CD4-positive, alpha-beta T cell treated with Interleukin-15 for 4 hours (primary cell): Measurements from ENCODE around the gene GTF2B.
"Not testable (repeated sequence)": the region's sequence is repeated elsewhere in the genome, so short reads cannot be mapped to it uniquely, and the experiment has no call there.

Source experiments
- DNase-seq: peaks from one replicate; pipeline ENCODE4 v3.0.0-alpha.2; 2020; ENCODE audit warnings: low spot score

Gene GTF2B

DNA sequence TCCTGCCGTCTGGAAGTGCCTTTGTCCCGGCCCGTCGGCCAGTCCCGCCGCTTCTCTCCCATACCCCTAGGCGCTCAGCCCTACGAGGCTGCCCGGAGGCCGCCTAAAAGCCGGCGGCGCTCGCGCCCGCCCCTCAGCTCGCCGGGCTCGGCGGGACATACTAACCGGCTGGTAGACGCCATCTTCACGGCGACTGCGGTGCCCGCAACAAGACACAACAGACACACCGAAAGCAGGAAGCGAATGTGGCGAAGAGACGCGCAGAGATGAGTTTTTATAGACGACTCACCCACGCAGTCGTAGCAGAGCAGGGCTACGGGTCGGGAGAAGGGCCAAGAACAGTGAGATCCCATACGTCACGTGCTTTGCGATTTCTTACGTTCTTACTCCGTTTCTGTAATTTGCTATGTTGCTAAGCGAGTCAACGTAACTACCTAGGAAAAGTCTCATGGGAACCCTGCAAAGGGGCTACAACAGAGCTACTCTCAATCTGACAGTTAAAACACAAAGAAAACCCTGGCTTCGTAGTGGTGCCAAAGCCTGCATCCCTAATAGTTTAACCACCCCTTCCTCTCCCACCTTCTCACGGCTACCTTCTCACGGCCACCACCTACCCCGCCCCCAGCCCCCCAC, at the start of gene GTF2B:
Gene GTF2B, minus strand, starts transcription at position 250 of the 633 bp plus-strand sequence. Its CDS starts 68 bp downstream, at position 182.
- peak; percentile 96 for DNase-seq

GRCh38 chr1:88938528-88938927, 47.2 kb upstream of the GTF2B start:
- not testable (repeated sequence) for DNase-seq

GRCh38 chr1:88936760-88937342, 45.5 kb upstream of the GTF2B start:
- no peak for DNase-seq

DNA sequence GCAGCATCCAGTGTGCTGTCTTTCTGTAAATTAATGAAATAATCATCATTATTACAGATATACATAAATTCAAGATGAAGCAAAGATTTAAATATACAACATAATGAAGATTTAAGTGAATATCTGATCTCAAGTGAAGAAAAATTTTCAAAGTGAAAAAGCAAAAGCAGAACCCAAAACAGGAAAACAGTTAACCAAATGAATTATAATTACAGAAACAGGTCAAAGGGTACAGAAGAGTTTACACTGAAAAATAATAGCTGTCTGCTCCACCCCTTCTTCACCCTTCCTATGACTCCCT, 44.8 kb upstream of the GTF2B start:
- DNase-seq: no peak

- DNase-seq: peak; percentile 40
Measured at GRCh38 chr1:88935522-88936222, 44.3 kb upstream of the GTF2B start.

GRCh38 chr1:88930176-88930575, 38.8 kb upstream of the GTF2B start:
- not testable (repeated sequence) for DNase-seq

- no peak for DNase-seq
Measured at GRCh38 chr1:88923224-88923623, 31.9 kb upstream of the GTF2B start.

- no peak for DNase-seq
Measured at GRCh38 chr1:88922214-88922613, 30.8 kb upstream of the GTF2B start.

DNA sequence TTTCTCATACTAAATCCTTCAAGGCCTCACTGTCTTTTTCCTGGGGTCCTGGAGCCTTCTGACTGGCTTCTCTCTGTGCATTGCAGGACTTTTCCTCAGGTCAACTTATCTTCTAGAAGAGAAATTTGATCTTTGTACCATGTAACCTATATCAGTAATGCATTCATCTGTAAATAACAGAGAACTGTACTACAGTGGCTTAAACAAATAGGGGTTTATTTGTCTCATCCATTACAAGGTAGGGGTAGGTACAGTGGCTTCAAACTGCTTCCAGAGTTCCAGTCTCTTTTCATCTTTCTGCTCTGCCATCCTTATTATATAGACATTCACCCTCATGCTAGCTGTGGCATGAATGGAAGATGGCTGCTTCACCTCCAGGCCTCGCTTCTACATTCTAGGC, 29.5 kb upstream of the GTF2B start:
- DNase-seq: no peak

DNA sequence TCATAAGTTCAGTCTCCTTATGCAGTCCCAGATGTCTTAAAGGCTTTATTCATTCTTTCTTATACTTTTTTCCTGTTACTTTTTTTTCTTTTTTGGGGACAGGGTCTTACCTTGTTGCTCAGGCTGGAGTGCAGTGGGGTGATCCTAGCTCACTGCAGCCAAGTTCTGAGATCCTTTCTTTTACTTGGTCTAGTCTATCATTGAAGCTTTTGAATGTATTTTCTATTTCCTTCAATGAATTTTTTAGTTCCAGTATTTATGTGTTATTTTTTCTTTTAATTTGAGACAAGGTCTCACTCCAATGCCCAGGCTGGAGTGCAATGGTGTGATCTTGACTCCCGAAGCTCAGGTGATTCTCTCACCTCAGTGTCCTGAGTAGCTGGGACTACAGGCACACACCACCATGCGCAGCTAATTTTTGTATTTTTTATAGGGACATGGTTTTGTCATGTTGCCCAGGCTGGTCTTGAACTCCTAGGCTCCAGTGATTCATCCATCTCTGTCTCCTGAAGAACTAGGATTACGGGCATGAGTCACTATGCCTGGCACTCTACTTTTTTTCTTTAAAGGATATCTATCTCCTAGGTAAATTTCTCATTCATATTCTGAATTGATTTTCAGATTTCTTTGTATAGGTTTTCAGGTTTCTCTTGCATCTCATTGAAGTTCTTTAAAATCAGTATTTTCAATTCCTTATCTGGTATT, 26.1 kb upstream of the GTF2B start:
- no peak for DNase-seq

DNA sequence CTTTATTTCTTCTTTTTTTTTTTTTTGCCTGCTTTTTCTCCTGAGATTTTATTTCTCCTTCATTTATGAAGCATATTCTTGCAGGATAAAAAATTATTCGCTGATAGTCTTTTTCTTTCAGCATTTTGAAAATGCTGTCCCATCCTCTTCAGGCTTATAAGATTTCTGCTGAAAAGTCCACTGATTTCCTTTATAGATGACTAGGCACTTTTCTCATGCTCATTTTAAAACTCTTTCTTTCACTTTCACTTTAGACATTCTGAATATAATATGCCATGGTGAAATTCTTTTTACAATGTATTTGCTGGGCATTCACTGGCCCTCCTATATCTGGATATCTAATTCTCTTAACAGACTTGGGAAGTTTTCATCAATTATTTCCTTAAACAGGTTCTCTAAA, 25.5 kb upstream of the GTF2B start:
- DNase-seq: no peak

- not testable (repeated sequence) for DNase-seq
Measured at GRCh38 chr1:88911800-88912199, 20.4 kb upstream of the GTF2B start.

GRCh38 chr1:88911161-88911560, 19.8 kb upstream of the GTF2B start:
- no peak for DNase-seq

DNA sequence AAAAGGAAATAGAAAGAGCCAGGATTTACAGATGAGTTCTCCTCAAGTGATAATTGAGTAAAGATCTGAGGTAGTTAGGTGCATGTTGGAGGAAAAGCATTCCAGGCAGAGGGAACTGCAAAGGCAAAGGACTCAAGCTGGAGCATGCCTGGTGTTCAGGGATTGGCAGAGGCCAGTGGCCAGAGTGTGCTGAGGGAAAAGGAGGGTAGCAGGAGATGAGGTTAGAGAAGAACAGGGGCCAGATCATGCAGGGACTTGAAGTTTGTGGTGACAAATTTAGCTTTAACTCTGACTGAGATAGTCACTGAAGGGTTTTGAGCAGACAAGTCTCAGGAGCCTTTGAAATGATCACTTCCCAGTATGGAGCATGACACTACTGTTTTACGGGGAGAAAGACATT, 19.0 kb upstream of the GTF2B start:
- no peak for DNase-seq

GRCh38 chr1:88900883-88901282, 9.5 kb upstream of the GTF2B start:
- DNase-seq: no peak

GRCh38 chr1:88897070-88897730, 5.8 kb upstream of the GTF2B start:
- no peak for DNase-seq

DNA sequence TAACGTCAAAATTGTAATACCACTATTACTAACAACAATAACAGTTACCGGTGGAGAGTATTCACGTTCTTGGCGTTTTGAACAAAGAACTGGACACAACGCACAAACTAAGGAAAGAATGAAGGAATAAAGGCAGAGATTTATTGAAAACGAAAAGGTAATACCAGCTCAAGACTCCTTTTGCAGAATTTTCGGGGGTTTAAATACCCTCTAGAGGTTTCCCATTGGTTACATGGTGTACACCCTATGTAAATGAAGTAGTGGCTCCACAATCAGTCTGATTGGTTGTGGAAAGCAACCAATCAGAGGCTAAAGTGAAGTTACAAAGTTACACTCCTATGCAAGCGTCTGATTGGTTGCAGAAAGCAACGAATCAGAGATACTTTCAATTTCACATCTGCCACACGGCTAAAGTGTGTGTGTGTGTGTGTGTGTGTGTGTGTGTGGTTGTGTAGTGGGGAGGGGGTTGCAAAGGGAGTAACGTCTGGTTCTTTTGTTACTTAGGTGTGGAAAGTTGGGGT, 1.1 kb upstream of the GTF2B start:
- DNase-seq: peak; percentile 23

GRCh38 chr1:88891951-88892340, 579 bp upstream of the GTF2B start:
- peak; percentile 3 for DNase-seq

DNA sequence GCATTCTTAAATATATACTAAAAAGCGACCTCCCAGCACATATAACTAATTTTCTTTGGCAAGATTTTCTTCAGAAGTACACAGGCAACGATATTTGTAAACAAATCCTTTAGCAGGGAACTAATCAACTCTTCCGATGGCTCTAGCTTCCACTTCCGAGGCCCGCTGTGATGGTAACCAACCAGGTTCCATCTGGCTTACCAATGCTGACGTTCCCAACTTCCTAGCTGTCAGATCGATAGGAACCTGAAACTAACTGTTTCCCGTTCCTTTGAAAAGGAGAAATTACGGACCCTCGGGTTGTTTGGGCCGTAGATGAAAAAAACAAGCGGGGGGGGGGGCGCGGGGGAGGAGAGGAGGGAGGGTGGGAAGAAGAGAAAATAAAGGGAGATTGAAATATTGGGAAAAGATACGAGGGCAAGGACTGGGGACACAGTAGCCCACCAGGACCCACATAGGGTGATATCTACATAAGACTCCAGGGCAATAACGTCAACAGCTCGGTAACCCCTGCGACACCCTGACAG, 513 bp downstream of the GTF2B start:
- peak; percentile 19 for DNase-seq

DNA sequence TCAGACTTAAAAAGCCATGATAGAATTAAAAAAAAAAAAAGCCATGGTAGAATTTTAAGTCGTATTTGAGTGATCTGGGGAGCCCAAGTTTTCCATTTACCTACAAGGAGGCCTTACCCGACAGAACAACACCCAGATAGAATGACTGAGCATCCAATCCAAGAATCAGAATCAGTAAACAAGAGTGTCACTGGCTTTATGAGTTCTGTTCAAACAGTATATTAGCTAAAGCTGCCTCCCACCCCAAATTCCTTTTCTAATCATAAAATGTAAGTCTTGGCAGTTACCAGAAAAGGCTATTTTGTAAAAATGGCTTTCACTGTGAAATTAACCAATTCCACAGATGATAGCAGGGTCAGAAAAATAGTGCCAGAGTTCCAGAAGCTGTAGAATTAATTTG, 1.2 kb downstream of the GTF2B start:
- DNase-seq: no peak

DNA sequence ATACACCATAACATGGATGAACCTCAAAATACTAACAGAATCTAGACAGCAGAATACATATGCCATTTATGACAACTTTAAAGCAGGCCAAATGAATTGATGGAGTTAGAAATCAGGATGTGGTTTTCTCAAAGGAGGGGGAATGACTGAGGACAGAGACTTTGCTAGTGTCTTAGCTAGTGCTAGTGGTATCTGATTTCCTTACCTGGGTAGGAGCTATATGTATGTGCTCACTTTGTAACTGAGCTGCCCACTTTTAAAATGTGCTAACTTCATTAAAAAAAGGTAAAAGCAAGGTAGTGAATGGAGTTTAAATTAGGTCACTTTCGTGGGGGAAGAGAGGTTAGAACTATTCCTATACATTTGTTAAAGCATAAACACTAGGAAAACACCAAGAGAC, 2.6 kb downstream of the GTF2B start:
- DNase-seq: peak; percentile 28

DNA sequence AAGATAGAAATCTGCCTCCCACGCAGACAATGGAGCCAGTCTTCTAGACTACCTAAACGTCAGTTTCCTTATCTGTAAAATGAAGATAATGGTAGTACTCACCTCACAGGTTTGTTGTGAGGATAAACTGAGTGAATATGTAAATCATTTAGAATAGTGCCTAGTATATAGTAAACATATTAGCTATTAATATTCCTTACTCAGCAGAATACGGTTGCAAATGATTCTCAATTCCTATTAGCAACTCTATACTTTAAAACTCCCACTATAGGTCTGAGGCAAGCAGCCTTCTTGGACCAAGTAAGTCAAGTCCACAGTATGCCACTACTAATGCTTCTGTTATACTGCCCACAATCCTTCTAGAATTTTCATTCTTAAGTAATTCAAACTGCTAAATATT, 5.4 kb downstream of the GTF2B start:
- no peak for DNase-seq
